Vagina (tissue), 2 donors: Measurements from ENCODE around the gene WWOX. TPM values are rescaled to one million over a fixed set of nuclear protein-coding genes. Genes with fewer than 3 reads are reported as not detected.
A peak's percentile ranks its signal among the peaks of the same experiment; 100 is the strongest.

Source experiments
- DNase-seq, 2 donors: peaks; one replicate each; pipeline ENCODE4 v3.0.0-alpha.2; 2017; ENCODE audit errors: extremely low spot score in 2 of 2
- H3K27ac ChIP-seq: fragments of 200-600 bp; sonication (generic); one replicate; pipeline ENCODE4 v1.5.1; 2019
- H3K27me3 ChIP-seq: fragments of 200-600 bp; sonication (generic); one replicate; pipeline ENCODE4 v1.5.1; 2019
- H3K36me3 ChIP-seq, 2 donors: fragments of 200-600 bp; sonication (generic); one replicate each; pipeline ENCODE4 v1.5.1; 2017 to 2019
- H3K4me1 ChIP-seq: fragments of 200-600 bp; sonication (generic); one replicate; pipeline ENCODE4 v1.5.1; 2019
- H3K4me3 ChIP-seq, 2 donors: fragments of 200-600 bp; sonication (generic); 1 replicate in 1 of 2; 2 replicates in 1 of 2; pipeline ENCODE4 v1.5.1; 2016 to 2019
- H3K9me3 ChIP-seq: fragments of 200-600 bp; sonication (generic); one replicate; pipeline ENCODE4 v1.5.1; 2019
- POLR2A ChIP-seq, 2 donors: fragments of 450-650 bp; IDR thresholded peaks; one replicate each; pipeline ENCODE4 v1.6.1; 2017; ENCODE audit warnings: antibody characterized with exemption in 2 of 2, mild to moderate bottlenecking in 2 of 2, moderate library complexity in 2 of 2
- POLR2AphosphoS5 ChIP-seq, 2 donors: sonication (generic); formaldehyde crosslinking; IDR thresholded peaks; one replicate each; pipeline ENCODE4 v1.9.0; 2017; ENCODE audit warnings: antibody characterized with exemption in 2 of 2, mild to moderate bottlenecking in 2 of 2, low read depth in 1 of 2; ENCODE audit not compliant: insufficient read depth in 1 of 2
- intact Hi-C: fragments of 100-400 bp; cut with DNase I; formaldehyde crosslinking; loops from one replicate; pipeline ENCODE4 v1.15.1; 2023
- total RNA-seq: library from RNA; depleted of rRNA; stranded (reverse); fragments of >200 nt; gene quantifications from one replicate; pipeline ENCODE4 v1.2.3, GENCODE V29; 2016
- TF ChIP-seq, protein P1 (sequence below), 3 experiments: fragments of 450-650 bp in 2 of 3; fragments of 200-600 bp in 1 of 3; sonication (generic) in 1 of 3; IDR thresholded peaks; one replicate each; pipeline ENCODE4 v1.5.1; 2017 to 2019; ENCODE audit warnings: antibody characterized with exemption in 3 of 3, mild to moderate bottlenecking in 2 of 3, moderate library complexity in 2 of 3

Gene WWOX
- total RNA-seq, 1 donor from 2014 or later: 33.1 TPM

DNA sequence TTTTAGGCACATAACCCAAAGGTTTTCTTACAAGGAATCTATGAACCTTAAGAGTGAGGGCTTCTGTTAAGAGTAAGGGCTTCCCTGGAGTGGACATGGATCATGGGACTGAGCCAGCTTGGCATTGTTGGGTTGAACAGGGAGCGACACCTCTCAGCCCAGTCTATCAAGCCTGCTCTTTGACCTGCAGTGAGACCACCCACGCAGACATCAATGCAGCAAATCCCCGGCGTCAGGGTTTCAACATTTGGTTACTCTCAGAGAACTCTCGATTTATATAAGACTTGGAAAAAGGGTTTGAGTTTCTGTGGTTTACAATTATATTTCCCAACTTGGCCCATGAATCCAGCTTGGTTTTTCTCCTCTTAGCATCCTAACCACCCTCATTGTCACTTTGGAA lies 299.9 kb downstream of the WWOX start:
- TF ChIP-seq POLR2A (IDR thresholded peaks at IDR 0.05) (no peak), POLR2AphosphoS5 (IDR thresholded peaks at IDR 0.05; ENCODE audit: insufficient read depth in 1 of 2, low read depth in 1 of 2) (no peak)
- TF ChIP-seq, protein P1, sequence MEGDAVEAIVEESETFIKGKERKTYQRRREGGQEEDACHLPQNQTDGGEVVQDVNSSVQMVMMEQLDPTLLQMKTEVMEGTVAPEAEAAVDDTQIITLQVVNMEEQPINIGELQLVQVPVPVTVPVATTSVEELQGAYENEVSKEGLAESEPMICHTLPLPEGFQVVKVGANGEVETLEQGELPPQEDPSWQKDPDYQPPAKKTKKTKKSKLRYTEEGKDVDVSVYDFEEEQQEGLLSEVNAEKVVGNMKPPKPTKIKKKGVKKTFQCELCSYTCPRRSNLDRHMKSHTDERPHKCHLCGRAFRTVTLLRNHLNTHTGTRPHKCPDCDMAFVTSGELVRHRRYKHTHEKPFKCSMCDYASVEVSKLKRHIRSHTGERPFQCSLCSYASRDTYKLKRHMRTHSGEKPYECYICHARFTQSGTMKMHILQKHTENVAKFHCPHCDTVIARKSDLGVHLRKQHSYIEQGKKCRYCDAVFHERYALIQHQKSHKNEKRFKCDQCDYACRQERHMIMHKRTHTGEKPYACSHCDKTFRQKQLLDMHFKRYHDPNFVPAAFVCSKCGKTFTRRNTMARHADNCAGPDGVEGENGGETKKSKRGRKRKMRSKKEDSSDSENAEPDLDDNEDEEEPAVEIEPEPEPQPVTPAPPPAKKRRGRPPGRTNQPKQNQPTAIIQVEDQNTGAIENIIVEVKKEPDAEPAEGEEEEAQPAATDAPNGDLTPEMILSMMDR (IDR thresholded peaks at IDR 0.05): no peak
- H3K4me3 ChIP-seq: no peak overlapping the region

DNA sequence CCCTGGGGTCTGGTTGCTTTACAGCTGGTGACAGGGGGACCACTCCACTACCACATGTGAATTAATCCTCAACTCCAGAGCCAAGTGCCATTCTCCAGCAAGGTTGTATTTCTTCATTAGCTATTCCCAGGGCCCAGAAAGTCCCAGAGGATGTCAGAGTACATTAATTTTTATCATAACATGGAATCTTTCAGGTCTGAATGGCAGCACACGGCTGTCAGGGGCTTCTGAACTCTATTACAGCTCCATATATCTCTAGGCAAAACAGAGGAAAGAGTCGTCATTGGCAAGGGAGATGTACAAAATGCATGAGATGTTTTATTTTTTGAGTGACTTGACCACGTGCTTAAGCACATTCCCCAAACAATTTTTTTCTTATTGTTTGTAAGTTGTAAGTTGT lies 303.4 kb downstream of the WWOX start:
- Histone ChIP-seq H3K27ac (no peak overlapping the region), H3K9me3 (no peaks in the 10 kb centered on the region), H3K4me1 (no peaks in the 10 kb centered on the region), H3K27me3 (no peaks in the 10 kb centered on the region), H3K4me3 (no peak overlapping the region), H3K36me3 (no peaks in the 10 kb centered on the region)
- DNase-seq: peak in 1 of 2 donors; percentile 18
- intact Hi-C loops: no loop called here
- TF ChIP-seq POLR2A (IDR thresholded peaks at IDR 0.05) (no peak), POLR2AphosphoS5 (IDR thresholded peaks at IDR 0.05; ENCODE audit: insufficient read depth in 1 of 2, low read depth in 1 of 2) (no peak)
- TF ChIP-seq, protein P1 (IDR thresholded peaks at IDR 0.05): no peak

More for the DNA sequence above, 299.9 kb downstream of the WWOX start:
- no peaks in the 10 kb centered on the region for H3K9me3 ChIP-seq
- no peaks in the 10 kb centered on the region for H3K4me1 ChIP-seq
- H3K27me3 ChIP-seq: no peaks in the 10 kb centered on the region
- H3K36me3 ChIP-seq: no peaks in the 10 kb centered on the region
- DNase-seq: no peak
- intact Hi-C loops: no loop called here
- H3K27ac ChIP-seq: no peak overlapping the region

DNA sequence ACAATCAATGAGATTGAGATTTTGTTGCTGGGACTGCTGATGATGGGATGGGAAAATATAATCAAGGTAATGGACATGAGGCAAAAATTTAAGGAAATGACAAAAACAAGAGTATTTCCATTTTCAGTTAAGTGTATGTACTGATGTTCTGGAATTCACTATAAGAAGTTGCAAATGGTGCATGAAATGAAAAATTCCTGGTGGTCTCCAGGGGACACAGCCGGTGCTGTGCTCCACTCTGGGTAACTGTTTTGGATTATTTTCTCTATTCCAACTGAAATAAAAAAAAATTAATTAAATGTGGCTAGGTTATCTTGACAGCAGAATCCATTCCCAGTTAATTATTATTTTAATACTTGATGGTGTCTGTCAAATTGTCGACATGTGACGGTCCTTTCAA lies 305.6 kb downstream of the WWOX start:
- Histone ChIP-seq H3K4me1 (no peaks in the 10 kb centered on the region), H3K4me3 (no peak overlapping the region), H3K9me3 (no peaks in the 10 kb centered on the region), H3K27ac (no peak overlapping the region), H3K27me3 (no peaks in the 10 kb centered on the region), H3K36me3 (no peaks in the 10 kb centered on the region)
- DNase-seq: no peak
- TF ChIP-seq POLR2A (IDR thresholded peaks at IDR 0.05) (no peak), POLR2AphosphoS5 (IDR thresholded peaks at IDR 0.05; ENCODE audit: insufficient read depth in 1 of 2, low read depth in 1 of 2) (no peak)
- TF ChIP-seq, protein P1 (IDR thresholded peaks at IDR 0.05): no peak
- intact Hi-C loops: no loop called here

DNA sequence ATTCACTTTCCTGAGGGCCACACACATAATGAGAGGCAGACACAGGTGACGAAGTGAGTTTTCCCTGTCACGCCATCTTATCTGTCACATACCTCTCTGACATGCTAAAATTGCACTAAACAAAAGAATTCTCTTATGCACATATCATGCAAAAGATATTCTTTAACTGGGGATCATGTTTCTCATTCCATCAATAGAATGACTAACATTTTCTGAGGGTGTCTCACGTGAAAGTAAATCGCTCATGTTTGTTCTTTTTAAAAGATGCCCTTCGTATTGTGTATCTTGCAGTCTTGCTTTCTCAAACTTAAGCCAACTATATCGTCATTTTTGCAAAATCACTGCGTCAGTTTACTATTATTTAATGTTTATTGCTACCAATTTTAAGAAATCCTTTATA lies 306.4 kb downstream of the WWOX start:
- no peaks in the 10 kb centered on the region for H3K27me3 ChIP-seq
- intact Hi-C loops: no loop called here
- DNase-seq: no peak
- H3K9me3 ChIP-seq: no peaks in the 10 kb centered on the region
- H3K36me3 ChIP-seq: no peaks in the 10 kb centered on the region
- H3K4me1 ChIP-seq: no peaks in the 10 kb centered on the region
- H3K4me3 ChIP-seq: no peak overlapping the region
- no peak overlapping the region for H3K27ac ChIP-seq
- TF ChIP-seq POLR2AphosphoS5 (IDR thresholded peaks at IDR 0.05; ENCODE audit: insufficient read depth in 1 of 2, low read depth in 1 of 2) (no peak), POLR2A (IDR thresholded peaks at IDR 0.05) (no peak)
- TF ChIP-seq, protein P1 (IDR thresholded peaks at IDR 0.05): no peak

DNA sequence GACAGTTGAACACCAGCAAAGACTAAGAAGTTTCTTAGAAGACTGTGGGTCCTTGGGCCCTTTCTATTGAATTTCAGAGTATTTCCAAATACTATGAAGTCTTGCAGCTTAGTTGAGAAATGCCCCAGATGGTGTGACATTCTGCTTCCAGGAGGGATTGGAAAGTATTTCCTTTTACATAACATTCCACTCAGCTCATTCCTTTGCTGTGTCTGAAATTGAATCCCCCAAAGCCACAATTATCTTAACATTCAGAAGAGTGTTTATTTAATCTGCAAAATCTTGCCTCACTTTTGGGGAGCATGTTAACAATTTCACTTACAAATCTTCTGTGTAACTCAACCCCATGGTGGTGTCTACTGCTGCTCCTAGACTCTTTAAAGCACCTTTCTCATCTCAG lies 307.7 kb downstream of the WWOX start:
- TF ChIP-seq, protein P1 (IDR thresholded peaks at IDR 0.05): no peak
- TF ChIP-seq POLR2A (IDR thresholded peaks at IDR 0.05) (no peak), POLR2AphosphoS5 (IDR thresholded peaks at IDR 0.05; ENCODE audit: insufficient read depth in 1 of 2, low read depth in 1 of 2) (no peak)
- H3K27ac ChIP-seq: no peak overlapping the region
- DNase-seq: no peak
- intact Hi-C loops: no loop called here
- H3K4me3 ChIP-seq: no peak overlapping the region
- no peaks in the 10 kb centered on the region for H3K27me3 ChIP-seq
- no peaks in the 10 kb centered on the region for H3K9me3 ChIP-seq
- H3K36me3 ChIP-seq: no peaks in the 10 kb centered on the region
- no peaks in the 10 kb centered on the region for H3K4me1 ChIP-seq
